HepG2 (cell line): Measurements from ENCODE around the gene SCYGR6. TPM values are rescaled to one million over a fixed set of nuclear protein-coding genes. Genes with fewer than 3 reads are reported as not detected.

Experiments
- CHD4 ChIP-seq: fragments of 200-600 bp; sonication (generic); IDR thresholded peaks from 2 replicates; pipeline ENCODE4 v1.7.0; 2017; ENCODE audit warnings: mild to moderate bottlenecking, low read length, borderline replicate concordance
- CREBL2 ChIP-seq: sonication (generic); formaldehyde crosslinking; IDR thresholded peaks from 2 replicates; pipeline ENCODE4 v1.8.1; 2023; ENCODE audit warnings: missing genetic modification reagents, mild to moderate bottlenecking, borderline replicate concordance
- DZIP1 ChIP-seq: sonication (generic); formaldehyde crosslinking; IDR thresholded peaks from 2 replicates; pipeline ENCODE4 v1.5.0; 2020; ENCODE audit warnings: mild to moderate bottlenecking, missing genetic modification reagents
- E2F1 ChIP-seq: sonication (generic); formaldehyde crosslinking; IDR thresholded peaks from 2 replicates; pipeline ENCODE4 v1.5.0; 2020; ENCODE audit warnings: missing genetic modification reagents
- GRHL1 ChIP-seq: sonication (generic); formaldehyde crosslinking; conservative IDR thresholded peaks from 2 replicates; pipeline ENCODE4 v1.8.0; 2022; ENCODE audit warnings: missing genetic modification reagents
- KDM5A ChIP-seq: fragments of 200-600 bp; sonication (generic); IDR thresholded peaks from 2 replicates; pipeline ENCODE4 v1.7.0; 2018; ENCODE audit warnings: antibody characterized with exemption, mild to moderate bottlenecking, low read length, borderline replicate concordance
- LBX2 ChIP-seq: sonication (generic); formaldehyde crosslinking; IDR thresholded peaks from 2 replicates; pipeline ENCODE4 v1.5.0; 2020; ENCODE audit warnings: missing genetic modification reagents, mild to moderate bottlenecking, borderline replicate concordance
- NFYB ChIP-seq: sonication (generic); formaldehyde crosslinking; IDR thresholded peaks from 2 replicates; pipeline ENCODE4 v1.4.0; 2020; ENCODE audit warnings: missing genetic modification reagents
- NR0B2 ChIP-seq: sonication (generic); formaldehyde crosslinking; IDR thresholded peaks from 2 replicates; pipeline ENCODE4 v1.4.0; 2020; ENCODE audit warnings: mild to moderate bottlenecking, missing genetic modification reagents
- NR2C2 ChIP-seq: sonication (generic); formaldehyde crosslinking; IDR thresholded peaks from 2 replicates; pipeline ENCODE4 v1.4.0; 2020; ENCODE audit warnings: missing genetic modification reagents, mild to moderate bottlenecking, moderate library complexity, borderline replicate concordance
- PAWR ChIP-seq: sonication (generic); formaldehyde crosslinking; IDR thresholded peaks from 2 replicates; pipeline ENCODE4 v1.4.0; 2020; ENCODE audit warnings: missing genetic modification reagents, mild to moderate bottlenecking, borderline replicate concordance
- RAD21 ChIP-seq: fragments of 450-650 bp; formaldehyde crosslinking; IDR thresholded peaks from 2 replicates; pipeline ENCODE4 v1.5.0; 2020; ENCODE audit warnings: mild to moderate bottlenecking
- RFXANK ChIP-seq: IDR thresholded peaks from 2 replicates; pipeline ENCODE4 v1.6.1; 2016
- TEAD3 ChIP-seq: optimal IDR thresholded peaks from 2 replicates; pipeline ENCODE3; 2016; ENCODE audit warnings: borderline replicate concordance
- ZBTB49 ChIP-seq: sonication (generic); formaldehyde crosslinking; IDR thresholded peaks from 2 replicates; pipeline ENCODE4 v1.4.0; 2020; ENCODE audit warnings: missing genetic modification reagents, borderline replicate concordance
- ZC3H13 ChIP-seq: sonication (generic); formaldehyde crosslinking; IDR thresholded peaks from 2 replicates; pipeline ENCODE4 v1.8.1; 2023; ENCODE audit warnings: mild to moderate bottlenecking, missing genetic modification reagents, moderate library complexity
- ZNF383 ChIP-seq: sonication (generic); formaldehyde crosslinking; IDR thresholded peaks from 2 replicates; pipeline ENCODE4 v1.4.0; 2020; ENCODE audit warnings: missing genetic modification reagents, mild to moderate bottlenecking, borderline replicate concordance
- ZNF414 ChIP-seq: sonication (generic); formaldehyde crosslinking; IDR thresholded peaks from 2 replicates; pipeline ENCODE4 v1.5.0; 2020; ENCODE audit warnings: missing genetic modification reagents
- ZNF446 ChIP-seq: sonication (generic); formaldehyde crosslinking; IDR thresholded peaks from 2 replicates; pipeline ENCODE4 v1.5.0; 2020; ENCODE audit warnings: mild to moderate bottlenecking, missing genetic modification reagents
- ZSCAN22 ChIP-seq: sonication (generic); formaldehyde crosslinking; IDR thresholded peaks from 2 replicates; pipeline ENCODE4 v1.4.0; 2020; ENCODE audit warnings: mild to moderate bottlenecking, missing genetic modification reagents
- polyA plus RNA-seq, 8 experiments: library from polyadenylated mRNA; depleted of rRNA in 3 of 8; stranded (reverse) in 7 of 8; unstranded in 1 of 8; fragments of >200 nt; fragmentation: Illumina TruSeq in 4 of 8; extraction: Trizol in 4 of 8; gene quantifications; 2 replicates each; pipeline versions ENCODE4 v1.2.1 to v1.2.3, GENCODE V29; 2011 to 2016; ENCODE audit warnings: low read depth in 4 of 8, missing spikeins in 1 of 8, mixed read lengths in 1 of 8; ENCODE audit not compliant: insufficient read depth in 1 of 8
- total RNA-seq, 5 experiments: library from RNA; depleted of rRNA; stranded (reverse); fragments of >200 nt; fragmentation: Illumina TruSeq; extraction: Trizol; gene quantifications; 2 replicates each; pipeline ENCODE4 v1.2.3, GENCODE V29; 2016; ENCODE audit warnings: low read depth in 1 of 5

The SCYGR6 gene
- total and polyA plus RNA-seq, 2 of the 13 experiments (the other 11 are each of a cell fraction or from before 2014, with no cell fraction given), result not detected

GRCh38 chr2:227774011-227774624 lies 49.6 kb upstream of the SCYGR6 start (continued):
- TF ChIP-seq ZNF414 (CRISPR knock-in tag) (no peak), CREBL2 (no peak), ZBTB49 (CRISPR knock-in tag) (no peak), KDM5A (no peak), RAD21 (CRISPR knock-in tag) (peak; percentile 71; the same call in 1 of the 2 replicates), ZC3H13 (no peak), ZNF383 (no peak), RFXANK (CRISPR knock-in tag) (no peak), ZNF446 (CRISPR knock-in tag) (no peak), E2F1 (CRISPR knock-in tag) (no peak), NFYB (no peak), NR2C2 (CRISPR knock-in tag) (no peak), GRHL1 (CRISPR knock-in tag) (no peak), LBX2 (CRISPR knock-in tag) (no peak), NR0B2 (CRISPR knock-in tag) (no peak), DZIP1 (CRISPR knock-in tag) (no peak), PAWR (no peak), TEAD3 (CRISPR knock-in tag) (peak; percentile 78), CHD4 (no peak), ZSCAN22 (CRISPR knock-in tag) (no peak)
